Measurements from ENCODE around the gene RGS16. TPM values are rescaled to one million over a fixed set of nuclear protein-coding genes. Genes with fewer than 3 reads are reported as not detected.
A peak's percentile ranks its signal among the peaks of the same experiment; 100 is the strongest.

Gene RGS16, protein sequence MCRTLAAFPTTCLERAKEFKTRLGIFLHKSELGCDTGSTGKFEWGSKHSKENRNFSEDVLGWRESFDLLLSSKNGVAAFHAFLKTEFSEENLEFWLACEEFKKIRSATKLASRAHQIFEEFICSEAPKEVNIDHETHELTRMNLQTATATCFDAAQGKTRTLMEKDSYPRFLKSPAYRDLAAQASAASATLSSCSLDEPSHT
- polyA plus RNA-seq (2013, experiment 1 of 2): 44.1 TPM
- polyA plus RNA-seq (2013, experiment 2 of 2): 42.9 TPM

DNA sequence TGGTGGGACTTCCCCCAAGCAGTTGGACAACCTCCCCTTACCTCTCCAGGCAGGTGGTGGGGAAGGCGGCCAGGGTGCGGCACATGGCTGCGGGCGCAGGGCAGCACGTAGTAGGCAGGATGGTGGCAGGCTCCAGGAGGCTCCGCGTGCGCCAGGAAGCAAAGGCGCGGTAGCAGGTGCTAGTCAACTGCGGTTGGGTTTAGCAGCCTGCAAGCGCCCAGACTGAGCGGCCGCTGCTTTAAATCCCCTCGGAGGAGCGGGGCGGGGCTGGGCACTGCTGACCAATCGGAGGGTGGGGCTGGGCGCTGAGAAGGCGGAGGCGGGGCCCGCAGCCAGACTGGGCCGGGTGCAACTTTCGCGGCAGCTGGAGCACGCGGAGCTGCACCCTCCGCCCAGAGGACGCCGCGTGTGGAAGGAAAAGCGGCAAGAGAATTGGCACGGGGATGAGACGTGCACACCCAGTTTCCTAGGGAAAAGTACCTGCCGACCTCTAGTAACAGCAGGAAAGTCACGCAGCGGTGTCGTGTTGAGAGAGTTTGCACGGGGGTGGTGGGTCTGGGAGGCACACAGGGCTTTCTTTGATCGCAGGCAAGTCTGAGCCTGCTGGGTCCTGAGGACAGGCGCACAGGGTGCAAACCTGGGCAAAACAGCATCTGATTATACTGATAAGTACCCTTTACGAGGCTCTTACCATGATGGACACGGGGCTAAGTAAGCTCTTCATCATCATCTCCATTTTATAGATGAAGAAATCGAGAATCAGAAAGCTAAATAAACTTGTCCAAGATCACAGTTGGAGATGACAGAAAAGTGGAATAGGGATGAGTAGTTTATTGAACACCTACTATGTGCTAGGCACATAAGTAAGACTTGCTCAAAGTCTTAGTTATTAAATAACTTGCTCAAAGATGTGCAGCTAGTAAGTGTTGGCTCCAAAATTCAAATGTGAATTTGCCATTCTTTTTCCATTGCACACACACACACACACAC, at the start of gene RGS16:
RGS16 (minus strand) TSS at position 215 of the 990 bp plus-strand sequence; CDS start at position 85, 130 bp downstream.
- H3K36me3 ChIP-seq (ENCODE audit: control insufficient read depth, insufficient read depth, low read length): peaks cover 14% of the 10 kb centered on the region
- H4K5ac ChIP-seq (ENCODE audit: low read length): no peak within 1 kb of the TSS
- H3K79me1 ChIP-seq (ENCODE audit: low read length): peaks cover 16% of the 10 kb centered on the region
- DNase-seq: peak; percentile 94
- H2BK5ac ChIP-seq (ENCODE audit: low read length): peak within 1 kb of the TSS; percentile 61
- H3K56ac ChIP-seq (ENCODE audit: low read length): peak within 1 kb of the TSS; percentile 91
- no peaks in the 10 kb centered on the region for H3K27me3 ChIP-seq (ENCODE audit: insufficient read depth, low read length, poor library complexity)
- peak within 1 kb of the TSS; percentile 84 for H3K4me3 ChIP-seq (ENCODE audit: low read length)
- no peak within 1 kb of the TSS for H2BK120ac ChIP-seq (ENCODE audit: low read depth, low read length)
- H3K4me2 ChIP-seq (ENCODE audit: low read length): peak within 1 kb of the TSS; percentile 84
- peak within 1 kb of the TSS; percentile 6 for H2AK5ac ChIP-seq (ENCODE audit: low read length)
- peak within 1 kb of the TSS; percentile 41 for H3K4ac ChIP-seq (ENCODE audit: low read depth, low read length)
- H3K4me1 ChIP-seq (ENCODE audit: control insufficient read depth, low read depth, low read length): peaks cover 9% of the 10 kb centered on the region
- peak within 1 kb of the TSS; percentile 90 for H3K9ac ChIP-seq (ENCODE audit: low read length)
- H2BK15ac ChIP-seq (replicated peaks; ENCODE audit: low read depth): no peak within 1 kb of the TSS
- no peak within 1 kb of the TSS for H4K8ac ChIP-seq (ENCODE audit: low read depth, low read length)
- H3K27ac ChIP-seq (ENCODE audit: low read depth, low read length): no peak within 1 kb of the TSS
- H3K79me2 ChIP-seq (ENCODE audit: control insufficient read depth, insufficient read depth, low read length): peaks cover 36% of the 10 kb centered on the region
- peak within 1 kb of the TSS; percentile 86 for H3K18ac ChIP-seq (ENCODE audit: low read length)
- no peak within 1 kb of the TSS for H3K23ac ChIP-seq (ENCODE audit: low read length)
- no CpG with 5 or more reads among the region's 44 CpGs for WGBS (ENCODE audit: extremely low coverage, insufficient coverage, low lambda C conversion rate)

DNA sequence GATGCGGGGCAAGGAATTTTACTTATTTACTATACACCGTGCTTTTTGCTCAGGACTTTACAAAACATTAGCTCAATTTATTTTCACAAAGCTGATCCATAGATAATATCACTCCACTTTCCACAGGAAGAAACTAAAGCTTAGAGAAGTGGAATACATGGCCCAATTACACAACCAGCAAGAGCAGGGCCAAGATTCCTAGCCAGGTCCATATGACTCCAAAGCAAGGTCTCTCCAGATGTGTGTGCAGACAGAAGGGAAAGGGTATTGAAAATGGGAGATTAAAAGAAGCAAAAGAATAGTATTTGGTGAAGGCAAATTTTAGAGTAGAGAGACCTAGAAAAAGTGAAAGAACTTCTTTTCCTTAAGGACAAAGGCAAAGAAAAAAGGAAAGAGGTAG, 49.8 kb upstream of the RGS16 start:
- WGBS (ENCODE audit: extremely low coverage, insufficient coverage, low lambda C conversion rate): no CpG with 5 or more reads among the region's 2 CpGs
- no peak overlapping the region for H3K4me2 ChIP-seq (ENCODE audit: low read length)

DNA sequence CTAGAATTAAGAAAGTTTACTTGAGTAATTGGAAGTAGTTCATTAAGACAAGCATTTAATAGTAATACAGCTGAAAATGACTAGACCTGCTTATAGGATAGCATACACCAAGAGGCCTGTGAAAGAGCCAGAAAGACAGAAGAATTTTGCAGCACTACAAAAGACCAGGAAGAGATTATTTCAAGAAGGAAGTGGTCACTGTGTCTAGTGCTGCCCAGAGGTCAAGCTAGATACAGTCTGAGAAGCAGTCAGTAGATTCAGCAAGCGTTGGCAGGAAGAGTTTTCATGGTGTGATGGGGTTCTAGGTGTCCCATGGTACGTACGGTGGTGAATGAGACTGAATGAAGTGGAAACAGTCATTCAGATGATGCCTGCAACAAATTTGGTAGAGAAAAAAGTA, 48.7 kb upstream of the RGS16 start:
- Histone ChIP-seq H4K8ac (ENCODE audit: low read depth, low read length) (no peak overlapping the region), H3K4me3 (ENCODE audit: low read length) (no peak overlapping the region), H4K5ac (ENCODE audit: low read length) (no peak overlapping the region), H3K4me2 (ENCODE audit: low read length) (no peak overlapping the region), H3K23ac (ENCODE audit: low read length) (no peak overlapping the region), H3K18ac (ENCODE audit: low read length) (no peak overlapping the region), H3K56ac (ENCODE audit: low read length) (no peak overlapping the region), H3K79me1 (ENCODE audit: low read length) (no peaks in the 10 kb centered on the region), H2AK5ac (ENCODE audit: low read length) (no peak overlapping the region), H2BK5ac (ENCODE audit: low read length) (no peak overlapping the region), H3K79me2 (ENCODE audit: control insufficient read depth, insufficient read depth, low read length) (no peaks in the 10 kb centered on the region), H3K27me3 (ENCODE audit: insufficient read depth, low read length, poor library complexity) (no peaks in the 10 kb centered on the region), H3K4me1 (ENCODE audit: control insufficient read depth, low read depth, low read length) (no peaks in the 10 kb centered on the region), H3K27ac (ENCODE audit: low read depth, low read length) (no peak overlapping the region), H3K9ac (ENCODE audit: low read length) (no peak overlapping the region), H3K4ac (ENCODE audit: low read depth, low read length) (no peak overlapping the region), H3K36me3 (ENCODE audit: control insufficient read depth, insufficient read depth, low read length) (no peaks in the 10 kb centered on the region), H2BK120ac (ENCODE audit: low read depth, low read length) (no peak overlapping the region), H2BK15ac (replicated peaks; ENCODE audit: low read depth) (no peak overlapping the region)
- DNase-seq: no peak
- WGBS (ENCODE audit: extremely low coverage, insufficient coverage, low lambda C conversion rate): no CpG with 5 or more reads among the region's 3 CpGs

More for the DNA sequence above, 49.8 kb upstream of the RGS16 start:
- H3K23ac ChIP-seq (ENCODE audit: low read length): no peak overlapping the region
- H3K56ac ChIP-seq (ENCODE audit: low read length): no peak overlapping the region
- no peak overlapping the region for H3K9ac ChIP-seq (ENCODE audit: low read length)
- no peaks in the 10 kb centered on the region for H3K4me1 ChIP-seq (ENCODE audit: control insufficient read depth, low read depth, low read length)
- no peak overlapping the region for H3K4me3 ChIP-seq (ENCODE audit: low read length)
- no peak overlapping the region for H4K8ac ChIP-seq (ENCODE audit: low read depth, low read length)
- H3K4ac ChIP-seq (ENCODE audit: low read depth, low read length): no peak overlapping the region
- H3K18ac ChIP-seq (ENCODE audit: low read length): no peak overlapping the region
- H4K5ac ChIP-seq (ENCODE audit: low read length): no peak overlapping the region
- H3K79me2 ChIP-seq (ENCODE audit: control insufficient read depth, insufficient read depth, low read length): no peaks in the 10 kb centered on the region
- H2BK5ac ChIP-seq (ENCODE audit: low read length): no peak overlapping the region
- H3K27me3 ChIP-seq (ENCODE audit: insufficient read depth, low read length, poor library complexity): no peaks in the 10 kb centered on the region
- H3K79me1 ChIP-seq (ENCODE audit: low read length): no peaks in the 10 kb centered on the region
- H2BK120ac ChIP-seq (ENCODE audit: low read depth, low read length): no peak overlapping the region
- no peak overlapping the region for H2AK5ac ChIP-seq (ENCODE audit: low read length)
- no peak overlapping the region for H3K27ac ChIP-seq (ENCODE audit: low read depth, low read length)
- no peaks in the 10 kb centered on the region for H3K36me3 ChIP-seq (ENCODE audit: control insufficient read depth, insufficient read depth, low read length)
- H2BK15ac ChIP-seq (replicated peaks; ENCODE audit: low read depth): no peak overlapping the region
- no peak for DNase-seq

DNA sequence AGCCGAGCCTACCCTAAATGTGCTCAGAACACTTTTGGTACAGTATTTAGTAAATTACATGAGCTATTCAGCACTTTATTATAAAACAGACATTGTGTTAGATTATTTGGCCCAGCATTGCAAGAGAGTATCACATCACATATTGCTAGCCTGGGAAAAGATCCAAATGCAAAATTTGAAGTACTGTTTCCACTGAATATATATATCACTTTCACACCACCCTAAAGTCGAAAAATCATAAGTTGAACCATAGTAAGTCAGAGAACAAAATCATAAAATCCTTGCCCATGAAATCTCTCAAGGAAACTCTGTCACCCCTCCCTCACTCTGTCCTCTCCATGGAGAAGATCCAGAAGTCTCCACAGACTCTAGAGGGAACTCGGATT, 47.1 kb upstream of the RGS16 start:
- H3K56ac ChIP-seq (ENCODE audit: low read length): no peak overlapping the region
- H3K4ac ChIP-seq (ENCODE audit: low read depth, low read length): no peak overlapping the region
- H4K5ac ChIP-seq (ENCODE audit: low read length): no peak overlapping the region
- no peak overlapping the region for H3K9ac ChIP-seq (ENCODE audit: low read length)
- H3K36me3 ChIP-seq (ENCODE audit: control insufficient read depth, insufficient read depth, low read length): no peaks in the 10 kb centered on the region
- no peak overlapping the region for H2BK120ac ChIP-seq (ENCODE audit: low read depth, low read length)
- no peak overlapping the region for H3K4me3 ChIP-seq (ENCODE audit: low read length)
- no peak overlapping the region for H3K18ac ChIP-seq (ENCODE audit: low read length)
- H4K8ac ChIP-seq (ENCODE audit: low read depth, low read length): no peak overlapping the region
- H3K79me2 ChIP-seq (ENCODE audit: control insufficient read depth, insufficient read depth, low read length): no peaks in the 10 kb centered on the region
- H3K4me2 ChIP-seq (ENCODE audit: low read length): no peak overlapping the region
- WGBS (ENCODE audit: extremely low coverage, insufficient coverage, low lambda C conversion rate): no CpG with 5 or more reads among the region's 3 CpGs
- H3K27ac ChIP-seq (ENCODE audit: low read depth, low read length): no peak overlapping the region
- no peak overlapping the region for H2AK5ac ChIP-seq (ENCODE audit: low read length)
- H3K79me1 ChIP-seq (ENCODE audit: low read length): no peaks in the 10 kb centered on the region
- H2BK15ac ChIP-seq (replicated peaks; ENCODE audit: low read depth): no peak overlapping the region
- DNase-seq: no peak
- no peak overlapping the region for H2BK5ac ChIP-seq (ENCODE audit: low read length)
- no peaks in the 10 kb centered on the region for H3K4me1 ChIP-seq (ENCODE audit: control insufficient read depth, low read depth, low read length)
- no peak overlapping the region for H3K23ac ChIP-seq (ENCODE audit: low read length)
- H3K27me3 ChIP-seq (ENCODE audit: insufficient read depth, low read length, poor library complexity): no peaks in the 10 kb centered on the region

DNA sequence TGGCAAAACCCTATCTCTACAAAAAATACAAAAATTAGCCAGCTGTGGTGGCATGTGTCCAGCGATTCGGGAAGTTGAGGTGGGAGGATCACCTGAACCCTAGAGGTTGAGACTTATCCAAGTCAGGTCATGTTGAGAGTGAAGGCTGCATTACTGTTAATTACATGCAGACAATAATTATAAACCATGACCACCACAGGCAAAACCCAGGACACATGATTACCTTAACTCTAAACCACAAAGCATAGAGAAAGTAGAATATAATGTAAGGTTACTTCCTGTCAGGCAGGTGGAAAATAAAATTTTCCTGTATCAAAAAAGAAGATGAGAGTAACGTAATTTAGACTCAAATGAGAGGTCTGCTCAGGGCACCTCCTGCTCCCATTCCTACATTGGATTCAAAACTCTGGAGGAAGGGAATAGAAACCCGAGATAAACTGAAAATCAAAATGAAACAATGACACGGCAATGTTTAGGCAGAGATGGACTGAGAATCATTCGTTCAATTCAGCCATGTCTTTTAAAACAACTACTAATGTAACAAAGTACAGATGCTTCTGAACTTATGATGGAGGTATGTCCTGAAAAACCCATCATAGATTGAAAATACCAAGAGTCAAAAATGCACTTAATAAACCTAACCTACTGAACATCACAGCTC, 46.6 kb upstream of the RGS16 start:
- H3K79me1 ChIP-seq (ENCODE audit: low read length): no peaks in the 10 kb centered on the region
- no CpG with 5 or more reads among the region's 6 CpGs for WGBS (ENCODE audit: extremely low coverage, insufficient coverage, low lambda C conversion rate)

More for the DNA sequence above, 46.6 kb upstream of the RGS16 start:
- Histone ChIP-seq H3K23ac (ENCODE audit: low read length) (no peak overlapping the region), H2BK15ac (replicated peaks; ENCODE audit: low read depth) (no peak overlapping the region), H3K4me3 (ENCODE audit: low read length) (no peak overlapping the region), H3K36me3 (ENCODE audit: control insufficient read depth, insufficient read depth, low read length) (no peaks in the 10 kb centered on the region), H2BK120ac (ENCODE audit: low read depth, low read length) (no peak overlapping the region), H3K9ac (ENCODE audit: low read length) (no peak overlapping the region), H3K4me1 (ENCODE audit: control insufficient read depth, low read depth, low read length) (no peaks in the 10 kb centered on the region), H4K5ac (ENCODE audit: low read length) (no peak overlapping the region), H3K27me3 (ENCODE audit: insufficient read depth, low read length, poor library complexity) (no peaks in the 10 kb centered on the region), H3K27ac (ENCODE audit: low read depth, low read length) (no peak overlapping the region), H2AK5ac (ENCODE audit: low read length) (no peak overlapping the region), H2BK5ac (ENCODE audit: low read length) (no peak overlapping the region), H3K18ac (ENCODE audit: low read length) (no peak overlapping the region), H3K4ac (ENCODE audit: low read depth, low read length) (no peak overlapping the region), H3K79me2 (ENCODE audit: control insufficient read depth, insufficient read depth, low read length) (no peaks in the 10 kb centered on the region), H3K4me2 (ENCODE audit: low read length) (no peak overlapping the region), H3K56ac (ENCODE audit: low read length) (no peak overlapping the region), H4K8ac (ENCODE audit: low read depth, low read length) (no peak overlapping the region)
- DNase-seq: no peak
